Esophagus squamous epithelium (tissue), 4 donors: Measurements from ENCODE around the gene SOWAHA.

ENCODE experiments used
- CTCF ChIP-seq, 6 experiments: fragments of 450-650 bp in 4 of 6; fragments of 200-600 bp in 2 of 6; sonication (generic) in 2 of 6; IDR thresholded peaks; one replicate each; pipeline ENCODE4 v1.5.1; 2016 to 2019; ENCODE audit warnings: antibody characterized with exemption in 6 of 6, mild to moderate bottlenecking in 4 of 6, moderate library complexity in 4 of 6
- POLR2A ChIP-seq, 4 donors: fragments of 450-650 bp; IDR thresholded peaks; one replicate each; pipeline ENCODE4 v1.6.1; 2017; ENCODE audit warnings: antibody characterized with exemption in 4 of 4, mild to moderate bottlenecking in 4 of 4, moderate library complexity in 3 of 4

GRCh38 chr5:132800545-132800944 lies 12.6 kb upstream of the SOWAHA start:
- TF ChIP-seq CTCF (IDR thresholded peaks at IDR 0.05) (no peak), POLR2A (IDR thresholded peaks at IDR 0.05) (no peak)
